ENCODE data around the gene MAP3K2.

Gene MAP3K2

DNA sequence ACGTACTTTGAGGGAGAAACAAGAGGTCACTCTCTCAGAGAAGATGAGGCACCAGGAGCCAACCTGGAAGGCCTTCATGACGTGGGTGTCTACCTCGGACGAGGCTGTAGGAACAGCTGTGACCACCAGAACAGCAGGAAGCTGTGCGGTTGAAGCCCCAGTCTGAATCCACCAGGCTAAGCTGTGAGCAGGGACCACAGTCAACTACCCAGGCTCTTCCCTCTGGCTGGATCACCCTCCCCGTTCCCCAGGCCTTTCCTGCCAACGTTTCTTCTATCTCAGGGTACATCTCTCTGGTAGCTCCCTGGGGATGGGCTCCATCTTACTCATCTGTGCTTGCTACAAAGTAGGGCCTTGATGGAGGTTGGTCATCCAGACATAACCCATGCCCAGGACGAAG is 130.9 kb downstream of the MAP3K2 start:
- DNase-seq (ENCODE audit: extremely low spot score, insufficient read length, low read depth) (no peak), FAIRE-seq (no peak)

DNA sequence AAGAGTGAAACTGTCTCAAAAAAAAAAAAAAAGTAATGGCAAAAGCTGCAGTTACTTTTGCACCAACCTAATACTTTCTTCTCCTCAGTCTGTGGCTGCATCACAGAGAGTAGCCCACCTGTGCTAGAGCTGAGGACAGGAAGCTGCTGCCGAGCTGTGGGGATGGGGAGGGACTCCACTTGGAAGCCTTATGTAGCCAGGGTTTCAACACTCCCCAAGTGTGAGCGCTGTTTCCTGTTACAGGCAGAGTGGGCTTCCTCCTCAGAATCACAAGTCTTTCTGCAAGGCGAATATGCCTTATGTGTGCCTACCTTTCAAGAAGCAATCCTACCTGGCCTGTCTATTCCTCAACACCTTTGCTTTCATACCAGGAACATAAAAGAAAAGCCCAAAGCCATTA is 131.4 kb downstream of the MAP3K2 start:
- DNase-seq (ENCODE audit: extremely low spot score, insufficient read length, low read depth) = no peak
- FAIRE-seq = no peak

DNA sequence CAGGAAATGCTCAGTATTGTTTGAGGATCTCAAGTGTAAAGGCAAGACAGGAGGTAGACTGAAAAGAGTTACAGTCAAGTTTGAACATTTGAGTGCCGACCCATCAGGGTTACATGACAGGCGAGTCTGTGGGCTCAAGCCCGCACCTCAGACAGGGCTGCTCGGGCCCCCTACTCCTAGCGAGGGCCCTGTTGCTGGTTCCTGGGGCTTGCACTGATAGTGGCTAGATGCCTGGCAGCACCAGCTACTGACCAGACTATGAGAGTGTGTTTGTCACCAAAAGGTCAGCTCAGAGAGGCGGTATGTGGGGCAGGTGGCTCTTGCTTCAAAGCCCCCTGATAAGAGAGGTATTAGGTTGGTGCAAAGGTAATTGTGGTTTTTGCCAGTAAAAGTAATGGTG is 132.1 kb downstream of the MAP3K2 start:
- FAIRE-seq = no peak
- no peak for DNase-seq (ENCODE audit: extremely low spot score, insufficient read length, low read depth)

DNA sequence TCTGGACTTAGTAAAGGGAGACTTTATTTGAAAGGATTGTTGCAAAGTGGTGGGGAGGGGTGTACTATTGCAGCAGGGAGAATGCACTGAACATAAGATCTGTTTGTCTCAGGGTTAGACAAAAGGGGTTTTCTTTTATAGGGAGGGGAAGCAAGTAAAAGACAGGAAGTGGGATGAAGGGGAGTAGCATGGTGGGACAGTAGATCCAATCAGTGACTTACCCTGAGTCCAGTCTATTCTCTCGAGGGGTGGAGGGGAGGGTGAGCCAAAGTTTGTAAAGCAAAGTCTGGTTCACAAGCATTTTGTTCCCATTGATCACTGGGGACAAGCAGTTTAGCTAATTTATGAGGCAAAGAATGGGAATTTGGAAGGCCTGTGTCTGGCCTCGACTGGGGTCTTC is 132.6 kb downstream of the MAP3K2 start:
- DNase-seq (ENCODE audit: extremely low spot score, insufficient read length, low read depth) = no peak
- FAIRE-seq = no peak

DNA sequence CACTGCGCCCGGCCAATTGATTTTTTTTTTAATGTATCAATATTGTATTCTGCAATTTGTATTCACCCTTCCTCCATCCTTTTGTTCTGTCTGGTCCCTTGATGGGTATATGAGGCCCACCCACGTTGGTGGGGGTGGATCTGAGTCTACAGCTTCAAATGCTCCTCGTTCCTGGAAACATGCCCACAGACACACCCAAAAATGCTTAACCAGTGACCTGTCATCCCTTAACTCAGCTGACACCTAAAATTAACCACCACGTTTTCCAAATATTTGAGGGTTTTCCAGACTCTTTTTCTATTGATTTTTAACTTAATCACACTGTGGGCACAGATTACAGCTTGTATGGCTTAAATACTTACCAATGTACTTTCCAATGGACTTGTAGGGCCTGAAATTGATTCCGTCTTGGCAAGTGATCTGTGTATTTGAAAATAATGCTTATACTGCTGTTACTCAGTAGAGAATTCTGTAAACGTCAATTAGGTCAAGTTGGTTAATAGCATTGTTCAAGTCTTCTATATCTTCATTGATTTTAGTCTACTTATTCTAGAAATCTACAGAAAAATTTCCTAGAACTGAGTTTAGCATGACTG is 133.3 kb downstream of the MAP3K2 start:
- FAIRE-seq = no peak

More for the DNA sequence above, 133.3 kb downstream of the MAP3K2 start:
- no peak for DNase-seq (ENCODE audit: extremely low spot score, insufficient read length, low read depth)
